Neural progenitor cell (in vitro differentiated cells): ENCODE measurements around the gene CHCHD1.

Experiments used
- EZH2 ChIP-seq: fragments of 200-600 bp; sonication (generic); IDR thresholded peaks from 2 replicates; pipeline ENCODE4 v1.6.1; 2017; ENCODE audit warnings: antibody characterized with exemption, mild to moderate bottlenecking, moderate library complexity
- EZH2phosphoT487 ChIP-seq: fragments of 200-600 bp; sonication (generic); IDR thresholded peaks from 2 replicates; pipeline ENCODE4 v1.6.1; 2017; ENCODE audit warnings: antibody characterized with exemption
- TF ChIP-seq, protein P1 (sequence below): fragments of 200-600 bp; sonication (generic); IDR thresholded peaks from 2 replicates; pipeline ENCODE4 v1.5.1; 2017; ENCODE audit warnings: antibody characterized with exemption, mild to moderate bottlenecking

DNA sequence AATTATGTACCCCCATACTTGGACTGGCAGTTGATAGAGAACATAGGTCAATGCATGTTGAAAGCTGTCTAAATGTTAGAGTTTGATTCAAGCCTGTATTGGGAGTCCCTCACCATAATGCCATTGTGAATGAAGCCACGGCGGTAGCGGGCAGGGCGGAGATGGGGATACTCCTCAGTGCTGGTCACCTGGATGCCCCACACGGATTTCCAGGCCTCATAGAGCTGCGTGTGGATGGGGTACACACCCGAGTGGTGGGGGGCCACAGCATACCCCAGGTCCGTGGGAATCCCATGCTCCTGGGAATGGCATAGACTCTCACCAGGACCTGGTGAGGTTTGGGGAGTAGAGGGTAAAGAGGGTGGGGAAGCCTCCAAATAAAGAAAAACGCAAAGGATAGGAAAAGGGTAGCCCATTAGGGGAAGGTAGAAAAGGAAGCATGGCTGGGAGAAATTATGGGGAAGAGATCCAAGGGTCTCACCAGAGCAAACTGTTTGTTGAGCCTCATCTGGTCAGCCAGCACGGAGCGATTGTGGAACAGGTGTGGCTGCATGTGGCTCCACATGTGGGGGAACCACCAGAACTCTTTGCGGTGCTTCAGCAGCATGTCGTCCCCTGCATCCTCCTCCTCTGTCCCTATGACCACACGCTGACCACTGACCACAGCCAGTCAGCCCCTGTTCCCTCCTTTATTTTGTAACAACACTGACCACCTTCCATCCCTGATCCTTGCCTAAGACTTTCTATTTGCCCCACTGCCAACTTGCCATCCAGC is 24.5 kb downstream of the CHCHD1 start:
- TF ChIP-seq EZH2 (no peak), EZH2phosphoT487 (no peak)
- TF ChIP-seq, protein P1, sequence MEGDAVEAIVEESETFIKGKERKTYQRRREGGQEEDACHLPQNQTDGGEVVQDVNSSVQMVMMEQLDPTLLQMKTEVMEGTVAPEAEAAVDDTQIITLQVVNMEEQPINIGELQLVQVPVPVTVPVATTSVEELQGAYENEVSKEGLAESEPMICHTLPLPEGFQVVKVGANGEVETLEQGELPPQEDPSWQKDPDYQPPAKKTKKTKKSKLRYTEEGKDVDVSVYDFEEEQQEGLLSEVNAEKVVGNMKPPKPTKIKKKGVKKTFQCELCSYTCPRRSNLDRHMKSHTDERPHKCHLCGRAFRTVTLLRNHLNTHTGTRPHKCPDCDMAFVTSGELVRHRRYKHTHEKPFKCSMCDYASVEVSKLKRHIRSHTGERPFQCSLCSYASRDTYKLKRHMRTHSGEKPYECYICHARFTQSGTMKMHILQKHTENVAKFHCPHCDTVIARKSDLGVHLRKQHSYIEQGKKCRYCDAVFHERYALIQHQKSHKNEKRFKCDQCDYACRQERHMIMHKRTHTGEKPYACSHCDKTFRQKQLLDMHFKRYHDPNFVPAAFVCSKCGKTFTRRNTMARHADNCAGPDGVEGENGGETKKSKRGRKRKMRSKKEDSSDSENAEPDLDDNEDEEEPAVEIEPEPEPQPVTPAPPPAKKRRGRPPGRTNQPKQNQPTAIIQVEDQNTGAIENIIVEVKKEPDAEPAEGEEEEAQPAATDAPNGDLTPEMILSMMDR, result no peak
